Stomach (tissue), 4 donors: ENCODE results near the gene EVC2.

Experiments
- CTCF ChIP-seq, 7 experiments: fragments of 450-650 bp in 4 of 7; fragments of 200-600 bp in 3 of 7; sonication (generic) in 3 of 7; IDR thresholded peaks; one replicate each; pipeline ENCODE4 v1.5.1; 2016 to 2019; ENCODE audit warnings: antibody characterized with exemption in 7 of 7, control low read depth in 2 of 7, mild to moderate bottlenecking in 1 of 7
- EP300 ChIP-seq: sonication (generic); formaldehyde crosslinking; IDR thresholded peaks from one replicate; pipeline ENCODE4 v1.6.1; 2017; ENCODE audit warnings: antibody characterized with exemption
- POLR2AphosphoS5 ChIP-seq, 3 donors: sonication (generic); formaldehyde crosslinking; IDR thresholded peaks; one replicate each; pipeline ENCODE4 v1.6.1; 2016; ENCODE audit warnings: antibody characterized with exemption in 3 of 3

GRCh38 chr4:5632066-5632440, 76.3 kb downstream of the EVC2 start:
- no peak for TF ChIP-seq CTCF (IDR thresholded peaks at IDR 0.05)
- no peak for TF ChIP-seq POLR2AphosphoS5 (IDR thresholded peaks at IDR 0.05)
- no peak for TF ChIP-seq EP300
